Keratinocyte (primary cell): Measurements from ENCODE around the gene IL19. TPM values are rescaled to one million over a fixed set of nuclear protein-coding genes. Genes with fewer than 3 reads are reported as not detected.
A peak's percentile ranks its signal among the peaks of the same experiment; 100 is the strongest.

Source experiments
- DNase-seq: peaks from one replicate; pipeline ENCODE4 v3.0.0-alpha.2; 2011; ENCODE audit warnings: low read depth, missing footprints, low spot score
- FAIRE-seq: peaks from 2 replicates; lab custom pipeline; 2011; peaks lifted over from hg19 to GRCh38; lab: Jason Lieb, UNC
- H2AFZ ChIP-seq: 2 replicates; pipeline ENCODE4 v1.6.0; 2012; ENCODE audit warnings: low read length, control low read depth, inconsistent platforms; ENCODE audit not compliant: control insufficient read depth
- H3K27ac ChIP-seq: 2 replicates; pipeline ENCODE4 v1.5.1; 2011; ENCODE audit warnings: low read length; ENCODE audit not compliant: control insufficient read depth, insufficient read depth
- H3K27me3 ChIP-seq: 3 replicates; pipeline ENCODE4 v1.6.0; 2011; ENCODE audit warnings: low read length; ENCODE audit not compliant: control insufficient read depth, insufficient read depth; ENCODE audit errors: extremely low read depth
- H3K36me3 ChIP-seq, 2 experiments: 2 replicates in 1 of 2; 3 replicates in 1 of 2; pipeline ENCODE4 v1.5.1; 2011; ENCODE audit warnings: low read length in 2 of 2, mild to moderate bottlenecking in 1 of 2; ENCODE audit not compliant: control insufficient read depth in 2 of 2, insufficient read depth in 2 of 2; ENCODE audit errors: extremely low read depth in 1 of 2
- H3K4me1 ChIP-seq: 3 replicates; pipeline ENCODE4 v1.5.1; 2011; ENCODE audit warnings: low read length; ENCODE audit not compliant: control insufficient read depth, insufficient read depth; ENCODE audit errors: extremely low read depth
- H3K4me2 ChIP-seq: 3 replicates; pipeline ENCODE4 v1.6.0; 2011; ENCODE audit warnings: low read depth, low read length; ENCODE audit not compliant: control insufficient read depth, insufficient read depth; ENCODE audit errors: extremely low read depth
- H3K4me3 ChIP-seq, 3 experiments: fragments of 200-600 bp in 1 of 3; sonication (generic) in 1 of 3; 2 replicates in 2 of 3; 3 replicates in 1 of 3; pipeline ENCODE4 v1.5.1; 2011 to 2016; ENCODE audit warnings: low read length in 3 of 3, mild to moderate bottlenecking in 3 of 3, control low read depth in 2 of 3, inconsistent platforms in 1 of 3, low read depth in 1 of 3, mixed read lengths in 1 of 3, mixed run types in 1 of 3, moderate library complexity in 1 of 3; ENCODE audit not compliant: control insufficient read depth in 2 of 3, insufficient read depth in 2 of 3; ENCODE audit errors: extremely low read depth in 1 of 3
- H3K79me2 ChIP-seq: 2 replicates; pipeline ENCODE4 v1.6.0; 2012; ENCODE audit warnings: low read length; ENCODE audit not compliant: control insufficient read depth, insufficient read depth
- H3K9ac ChIP-seq: 3 replicates; pipeline ENCODE4 v1.6.0; 2011; ENCODE audit warnings: low read length; ENCODE audit not compliant: control insufficient read depth, insufficient read depth; ENCODE audit errors: extremely low read depth
- H3K9me1 ChIP-seq: 3 replicates; pipeline ENCODE4 v1.6.0; 2011; ENCODE audit warnings: low read length; ENCODE audit not compliant: control insufficient read depth, insufficient read depth; ENCODE audit errors: extremely low read depth
- H3K9me3 ChIP-seq: 2 replicates; pipeline ENCODE4 v1.5.1; 2012; ENCODE audit warnings: low read depth, low read length; ENCODE audit not compliant: control insufficient read depth
- H4K20me1 ChIP-seq: 3 replicates; pipeline ENCODE4 v1.6.0; 2011; ENCODE audit warnings: low read length; ENCODE audit not compliant: control insufficient read depth, insufficient read depth; ENCODE audit errors: extremely low read depth
- EZH2 ChIP-seq: IDR thresholded peaks from one replicate; pipeline ENCODE4 v1.6.1; 2012; ENCODE audit warnings: inconsistent platforms, mild to moderate bottlenecking, low read length, moderate library complexity
- dilution Hi-C: fragments of 300-500 bp; cut with MboI; formaldehyde crosslinking; loops from one replicate; pipeline ENCODE4 v1.7.0; 2020; ENCODE audit warnings: low sequenced_read_pairs; ENCODE audit not compliant: extremely low pct_ligation_motif_present
- polyA plus RNA-seq, 5 experiments: library from polyadenylated mRNA; depleted of rRNA in 3 of 5; stranded (reverse) in 3 of 5; stranded (forward) in 1 of 5; unstranded in 1 of 5; fragments of >200 nt; gene quantifications; 1 replicate in 1 of 5; 2 replicates in 3 of 5; 3 replicates in 1 of 5; pipeline versions ENCODE4 v1.2.1 to v1.2.3, GENCODE V29; 2011 to 2012; ENCODE audit warnings: missing spikeins in 2 of 5, low read depth in 1 of 5, low replicate concordance in 1 of 5
- TF ChIP-seq, protein P1 (sequence below), 3 experiments: IDR thresholded peaks in 1 of 3; conservative IDR thresholded peaks in 1 of 3; optimal IDR thresholded peaks in 1 of 3; 2 replicates in 2 of 3; 3 replicates in 1 of 3; pipeline versions ENCODE3 to v1.5.1; 2011; ENCODE audit warnings: low read length in 3 of 3, mild to moderate bottlenecking in 3 of 3, moderate library complexity in 2 of 3, control low read depth in 1 of 3, inconsistent platforms in 1 of 3; ENCODE audit not compliant: insufficient read depth in 2 of 3; ENCODE audit errors: extremely low read depth in 1 of 3

IL19 gene
- polyA plus RNA-seq, 1 donor (not counting 4 experiments of a cell fraction or from before 2014, with no cell fraction given), result not detected

- dilution Hi-C loops, result no loop called here
- TF ChIP-seq EZH2, result no peak
- TF ChIP-seq, protein P1, sequence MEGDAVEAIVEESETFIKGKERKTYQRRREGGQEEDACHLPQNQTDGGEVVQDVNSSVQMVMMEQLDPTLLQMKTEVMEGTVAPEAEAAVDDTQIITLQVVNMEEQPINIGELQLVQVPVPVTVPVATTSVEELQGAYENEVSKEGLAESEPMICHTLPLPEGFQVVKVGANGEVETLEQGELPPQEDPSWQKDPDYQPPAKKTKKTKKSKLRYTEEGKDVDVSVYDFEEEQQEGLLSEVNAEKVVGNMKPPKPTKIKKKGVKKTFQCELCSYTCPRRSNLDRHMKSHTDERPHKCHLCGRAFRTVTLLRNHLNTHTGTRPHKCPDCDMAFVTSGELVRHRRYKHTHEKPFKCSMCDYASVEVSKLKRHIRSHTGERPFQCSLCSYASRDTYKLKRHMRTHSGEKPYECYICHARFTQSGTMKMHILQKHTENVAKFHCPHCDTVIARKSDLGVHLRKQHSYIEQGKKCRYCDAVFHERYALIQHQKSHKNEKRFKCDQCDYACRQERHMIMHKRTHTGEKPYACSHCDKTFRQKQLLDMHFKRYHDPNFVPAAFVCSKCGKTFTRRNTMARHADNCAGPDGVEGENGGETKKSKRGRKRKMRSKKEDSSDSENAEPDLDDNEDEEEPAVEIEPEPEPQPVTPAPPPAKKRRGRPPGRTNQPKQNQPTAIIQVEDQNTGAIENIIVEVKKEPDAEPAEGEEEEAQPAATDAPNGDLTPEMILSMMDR (optimal IDR thresholded peaks at IDR 0.05 in 1 of 3, IDR thresholded peaks at IDR 0.05 in 1 of 3, conservative IDR thresholded peaks at IDR 0.05 in 1 of 3; ENCODE audit: extremely low read depth in 1 of 3, insufficient read depth in 2 of 3, low read length in 3 of 3), result peak; percentile 30 to 47 (median 32)
- H3K27ac ChIP-seq, result no peak overlapping the region
- no peaks in the 10 kb centered on the region for H3K27me3 ChIP-seq
- no peak overlapping the region for H3K4me3 ChIP-seq
- peaks cover 7% of the 10 kb centered on the region for H3K4me1 ChIP-seq
- H3K36me3 ChIP-seq, result no peaks in the 10 kb centered on the region
- FAIRE-seq (no peak), DNase-seq (no peak)
- no peaks in the 10 kb centered on the region for H3K9me1 ChIP-seq
- no peak overlapping the region for H2AFZ ChIP-seq
- no peaks in the 10 kb centered on the region for H3K79me2 ChIP-seq
- no peaks in the 10 kb centered on the region for H3K9me3 ChIP-seq
- no peaks in the 10 kb centered on the region for H4K20me1 ChIP-seq
- H3K4me2 ChIP-seq, result no peak overlapping the region
- H3K9ac ChIP-seq, result no peak overlapping the region
Observed at GRCh38 chr1:206808615-206809014, 38.0 kb downstream of the IL19 start.

DNA sequence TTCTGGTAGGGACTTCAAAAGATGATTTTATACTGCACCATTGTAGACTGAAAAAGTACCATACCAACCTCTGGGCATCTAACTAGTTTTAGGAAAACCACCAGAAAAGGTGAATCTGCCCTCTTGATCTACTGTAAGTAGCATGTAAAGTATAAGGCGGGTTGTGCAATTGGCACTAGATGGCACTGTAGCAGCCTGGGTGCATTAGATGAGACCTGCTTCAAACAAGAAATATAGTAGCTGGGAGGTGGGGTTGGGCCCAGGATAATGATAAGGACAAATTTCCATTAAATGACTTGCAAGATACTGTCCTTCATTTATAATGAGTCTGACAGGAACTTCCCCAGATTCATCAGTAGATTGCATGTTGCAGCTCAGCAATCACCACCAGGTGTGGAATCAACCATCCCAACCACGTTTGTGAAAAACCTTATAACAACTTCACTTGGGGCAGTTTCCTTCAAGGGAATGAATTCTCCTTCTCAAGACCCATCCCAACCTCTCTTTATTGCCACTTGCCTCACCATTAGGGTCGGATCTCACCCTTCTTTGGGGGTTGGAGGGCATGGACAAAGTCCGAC is 39.0 kb downstream of the IL19 start:
- no peak overlapping the region for H3K4me3 ChIP-seq
- H3K4me2 ChIP-seq, result no peak overlapping the region
- no peak for DNase-seq
- no peak for TF ChIP-seq EZH2
- TF ChIP-seq, protein P1 (optimal IDR thresholded peaks at IDR 0.05 in 1 of 3, IDR thresholded peaks at IDR 0.05 in 1 of 3, conservative IDR thresholded peaks at IDR 0.05 in 1 of 3; ENCODE audit: extremely low read depth in 1 of 3, insufficient read depth in 2 of 3, low read length in 3 of 3), result peak; percentile 72 to 86 (median 75)
- no peaks in the 10 kb centered on the region for H3K9me1 ChIP-seq
- H3K36me3 ChIP-seq, result no peaks in the 10 kb centered on the region
- no peak overlapping the region for H2AFZ ChIP-seq
- no peaks in the 10 kb centered on the region for H3K4me1 ChIP-seq
- no peaks in the 10 kb centered on the region for H4K20me1 ChIP-seq
- FAIRE-seq, result peak; percentile 17
- H3K9me3 ChIP-seq, result no peaks in the 10 kb centered on the region
- H3K27ac ChIP-seq, result no peak overlapping the region
- H3K27me3 ChIP-seq, result no peaks in the 10 kb centered on the region
- no peak overlapping the region for H3K9ac ChIP-seq
- no peaks in the 10 kb centered on the region for H3K79me2 ChIP-seq
- dilution Hi-C loops, result no loop called here
